HPDE6-E6E7 (cell line): Measurements from ENCODE around the gene EIF4E1B.

Source experiments
- DNase-seq: peaks from one replicate; pipeline ENCODE4 v3.0.0; 2011; ENCODE audit warnings: missing footprints; ENCODE audit errors: extremely low spot score

The EIF4E1B gene

GRCh38 chr5:176606032-176606431 lies 24.4 kb upstream of the EIF4E1B start:
- DNase-seq: no peak

- no peak for DNase-seq
Measured at GRCh38 chr5:176606875-176607274, 23.6 kb upstream of the EIF4E1B start.

- no peak for DNase-seq
Measured at GRCh38 chr5:176608142-176608705, 22.3 kb upstream of the EIF4E1B start.

- DNase-seq: no peak
Measured at GRCh38 chr5:176608937-176609723, 21.3 kb upstream of the EIF4E1B start.

GRCh38 chr5:176609724-176610434 lies 20.6 kb upstream of the EIF4E1B start, which contains the start of gene GPRIN1:
TSS of gene GPRIN1 (minus strand) at chr5:176610156. CDS start at chr5:176599834, 10,322 bp downstream.
- DNase-seq: peak; percentile 77

GRCh38 chr5:176610435-176610773 lies 20.1 kb upstream of the EIF4E1B start:
- DNase-seq: no peak

GRCh38 chr5:176611435-176611834 lies 19.0 kb upstream of the EIF4E1B start:
- DNase-seq: peak; percentile 59

- DNase-seq: no peak
Measured at GRCh38 chr5:176612008-176612407, 18.5 kb upstream of the EIF4E1B start.

GRCh38 chr5:176612855-176613254 lies 17.6 kb upstream of the EIF4E1B start:
- no peak for DNase-seq

GRCh38 chr5:176614805-176615478 lies 15.5 kb upstream of the EIF4E1B start:
- peak; percentile 76 for DNase-seq

GRCh38 chr5:176616511-176616910 lies 14.0 kb upstream of the EIF4E1B start:
- DNase-seq: no peak

GRCh38 chr5:176618783-176619182 lies 11.7 kb upstream of the EIF4E1B start:
- no peak for DNase-seq

- DNase-seq: peak; percentile 95
Measured at GRCh38 chr5:176619203-176619568, 11.3 kb upstream of the EIF4E1B start.

- DNase-seq: no peak
Measured at GRCh38 chr5:176619569-176620332, 10.7 kb upstream of the EIF4E1B start.

- no peak for DNase-seq
Measured at GRCh38 chr5:176620333-176620981, 10.0 kb upstream of the EIF4E1B start.

- DNase-seq: no peak
Measured at GRCh38 chr5:176621661-176622079, 8.8 kb upstream of the EIF4E1B start.

GRCh38 chr5:176624142-176624541 lies 6.3 kb upstream of the EIF4E1B start:
- DNase-seq: no peak

- no peak for DNase-seq
Measured at GRCh38 chr5:176624938-176625337, 5.5 kb upstream of the EIF4E1B start.

- no peak for DNase-seq
Measured at GRCh38 chr5:176625512-176625911, 5.0 kb upstream of the EIF4E1B start.

- DNase-seq: peak; percentile 70
Measured at GRCh38 chr5:176625966-176626875, 4.3 kb upstream of the EIF4E1B start.
